GM19099 (cell line): Measurements from ENCODE around the gene FXYD5.

Experiments used
- POLR2A ChIP-seq: IDR thresholded peaks from 3 replicates; pipeline ENCODE4 v1.6.1; 2011; ENCODE audit warnings: low read depth; ENCODE audit not compliant: insufficient read length; ENCODE audit errors: extremely low read depth

The FXYD5 gene

DNA sequence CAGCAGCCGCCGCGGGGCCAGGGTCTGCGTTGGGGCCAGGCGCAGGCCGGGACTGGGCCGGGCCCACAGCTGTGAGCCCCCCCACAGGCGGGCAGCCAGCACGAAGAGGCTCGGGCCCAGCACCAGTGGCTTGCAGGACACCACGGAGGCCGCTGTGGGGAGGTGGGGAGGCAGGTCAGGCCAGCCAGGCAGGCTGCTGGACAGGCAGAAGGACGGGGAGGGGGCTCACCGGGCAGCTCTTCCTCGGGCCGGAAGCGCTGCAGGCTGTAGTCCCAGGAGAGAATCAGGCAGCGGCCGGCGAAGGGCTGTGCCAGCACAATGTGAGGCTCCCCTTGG lies 27.9 kb upstream of the FXYD5 start:
- no peak for TF ChIP-seq POLR2A

DNA sequence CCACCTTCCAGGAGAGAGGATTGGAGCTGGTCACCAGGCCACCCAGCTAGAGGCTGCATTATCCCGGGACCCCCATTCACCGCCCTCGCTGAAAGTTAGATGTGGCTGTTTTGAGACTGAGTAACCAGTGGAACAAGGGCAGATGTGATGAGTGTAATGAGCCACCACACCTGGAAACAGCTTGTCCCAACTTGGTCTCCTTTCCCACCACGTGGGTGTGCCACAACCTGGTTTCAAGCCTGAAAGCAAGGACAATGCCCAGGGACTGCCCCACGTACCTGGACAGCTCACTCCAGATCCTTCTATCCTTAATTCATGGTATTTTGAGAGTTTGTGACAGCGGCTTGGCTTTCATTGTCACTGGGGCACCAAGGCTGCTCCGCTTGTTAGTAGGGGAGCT lies 26.7 kb upstream of the FXYD5 start:
- TF ChIP-seq POLR2A: no peak

DNA sequence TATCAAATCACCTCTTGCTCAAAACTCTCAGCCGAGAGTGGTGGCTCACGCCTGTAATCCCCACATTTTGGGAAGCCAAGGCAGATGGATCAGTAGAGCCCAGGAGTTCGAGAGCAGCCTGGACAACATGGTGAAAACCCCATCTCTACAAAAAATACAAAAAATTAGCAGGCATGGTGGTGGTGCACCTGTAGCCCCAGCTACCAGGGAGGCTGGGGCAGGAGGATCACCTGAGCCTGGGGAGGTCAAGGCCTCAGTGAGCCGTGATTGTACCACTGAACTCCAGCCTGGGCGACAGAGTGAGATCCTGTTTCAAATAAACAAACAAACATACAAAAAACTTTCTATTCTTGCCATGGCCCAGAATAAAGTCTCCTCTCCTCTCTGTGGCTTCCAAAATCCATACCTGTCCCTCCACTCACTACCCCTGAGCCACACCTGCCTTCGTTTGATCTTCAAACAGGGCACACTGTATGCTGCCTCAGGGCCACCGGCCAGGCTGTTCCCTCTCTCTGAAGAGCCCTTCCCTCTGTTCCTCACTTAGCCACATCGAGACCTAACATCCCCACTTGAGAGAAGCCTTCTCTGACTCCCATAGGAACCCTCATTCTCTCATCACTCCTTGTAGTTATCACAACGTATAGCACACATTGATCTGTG lies 26.0 kb upstream of the FXYD5 start:
- TF ChIP-seq POLR2A: no peak

DNA sequence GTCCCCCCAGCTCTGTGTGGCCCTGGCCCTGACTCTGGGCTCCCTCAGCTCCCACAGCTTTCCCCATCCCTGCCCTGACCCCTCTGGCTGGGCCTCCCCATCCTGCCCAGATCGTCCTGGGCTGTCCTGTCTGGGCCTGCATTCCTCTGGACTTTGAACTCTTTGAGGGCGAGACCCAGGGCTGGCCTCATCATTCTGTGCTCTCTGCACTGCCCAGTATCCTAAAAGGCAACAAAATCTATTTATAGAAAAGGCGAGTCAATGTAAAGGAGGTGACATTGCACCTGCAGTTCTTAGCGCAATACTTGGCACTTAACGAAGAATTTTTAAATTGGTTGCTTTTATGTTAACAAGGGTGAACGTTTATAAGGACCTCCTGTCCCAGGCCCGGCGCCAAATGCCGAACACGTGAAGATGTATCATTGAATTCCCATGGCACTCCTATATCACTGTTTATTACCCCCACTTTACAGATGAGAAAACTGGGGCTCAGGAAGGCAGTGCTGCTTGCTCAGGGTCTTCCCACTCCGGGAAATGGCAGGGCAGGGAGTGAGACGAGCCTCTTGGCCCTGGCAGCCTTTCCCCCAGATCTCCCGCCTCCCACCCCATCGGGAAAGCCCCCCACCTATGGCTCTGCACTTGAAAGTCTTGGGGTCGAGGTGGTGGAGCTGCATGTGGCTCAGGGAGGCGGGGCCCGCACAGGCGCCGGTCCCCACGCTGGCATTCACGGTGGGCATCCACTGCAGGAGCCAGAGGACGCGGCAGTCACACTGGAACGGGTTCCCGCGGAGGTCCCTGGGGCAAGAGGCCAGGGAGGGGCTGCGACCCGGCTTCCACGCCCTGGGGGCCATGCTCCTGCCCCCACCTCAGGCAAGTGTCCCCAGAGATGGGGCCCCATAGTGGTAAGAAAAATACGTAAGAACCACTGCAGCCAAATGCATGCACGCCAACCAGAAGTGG lies 23.5 kb upstream of the FXYD5 start:
- TF ChIP-seq POLR2A: no peak

DNA sequence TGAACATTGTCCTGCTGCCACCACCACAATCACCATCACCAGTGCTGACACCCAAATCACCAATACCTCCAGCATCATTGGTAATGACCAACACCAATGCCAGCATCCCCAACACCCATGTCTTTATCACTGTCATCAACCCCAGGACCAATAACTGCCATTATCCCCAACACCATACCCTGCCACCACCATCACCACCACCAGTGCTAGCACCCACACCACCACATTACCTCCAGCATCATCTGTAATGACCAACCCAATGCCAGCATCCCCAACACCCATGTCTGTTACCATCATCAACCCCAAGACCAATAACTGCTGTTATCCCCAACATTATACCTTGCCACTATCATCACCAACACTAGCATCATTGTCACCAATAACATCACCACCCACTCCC lies 22.3 kb upstream of the FXYD5 start:
- TF ChIP-seq POLR2A: no peak

DNA sequence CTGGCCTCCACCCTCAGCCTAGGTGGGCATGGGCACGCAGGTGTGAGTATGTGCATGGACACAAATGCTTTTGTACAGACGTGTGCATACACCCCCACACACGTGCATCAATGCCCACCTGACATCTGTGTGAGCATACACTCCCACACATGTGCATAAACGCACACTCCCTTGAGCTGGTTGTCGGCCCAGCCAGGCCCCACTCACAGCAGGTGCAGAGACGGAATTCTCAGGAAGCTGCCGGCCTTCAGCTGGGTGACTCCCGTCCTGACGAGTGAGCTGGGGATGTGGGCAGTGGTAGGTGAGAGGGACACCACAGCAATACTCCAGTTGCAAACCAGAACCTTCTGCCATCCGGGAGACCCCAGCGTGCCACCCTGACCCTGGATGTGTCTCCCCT lies 20.7 kb upstream of the FXYD5 start:
- no peak for TF ChIP-seq POLR2A

DNA sequence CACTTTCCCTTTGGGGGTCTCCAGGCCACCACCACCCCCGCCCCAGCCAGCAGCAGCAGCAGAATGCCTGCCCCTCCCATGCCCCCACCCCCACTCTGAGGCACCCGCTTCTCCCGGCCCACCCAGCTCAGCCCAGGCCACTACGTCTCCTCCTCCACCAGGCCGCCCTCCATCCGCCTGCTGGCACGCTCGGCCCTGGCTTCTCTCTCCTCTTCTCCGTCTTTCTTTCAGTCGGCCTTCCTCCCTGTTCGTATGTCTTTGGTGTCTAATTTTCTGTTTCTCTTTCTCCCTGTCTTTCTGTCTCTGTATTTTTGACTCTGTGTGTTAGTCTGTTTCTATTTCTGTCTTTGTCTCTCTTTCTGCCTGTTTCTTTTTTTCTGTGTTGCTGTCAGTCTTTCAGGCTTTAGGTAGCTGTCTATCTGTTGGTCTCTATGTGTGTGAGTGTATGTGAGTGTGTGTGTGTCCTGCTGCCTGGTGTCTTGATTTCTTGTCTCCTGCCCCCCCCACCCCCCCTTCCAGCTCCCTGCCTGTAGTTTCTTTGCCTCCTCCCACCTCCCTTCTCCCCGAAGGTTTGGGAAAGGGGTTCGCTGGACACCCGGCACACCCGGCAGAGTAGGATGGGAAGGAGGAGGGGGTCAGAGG lies 19.8 kb upstream of the FXYD5 start, which contains the start of gene LGI4:
Gene LGI4, minus strand, starts transcription at position 459 of the 642 bp plus-strand sequence. Its CDS starts 379 bp downstream, at position 80.
- TF ChIP-seq POLR2A: no peak

DNA sequence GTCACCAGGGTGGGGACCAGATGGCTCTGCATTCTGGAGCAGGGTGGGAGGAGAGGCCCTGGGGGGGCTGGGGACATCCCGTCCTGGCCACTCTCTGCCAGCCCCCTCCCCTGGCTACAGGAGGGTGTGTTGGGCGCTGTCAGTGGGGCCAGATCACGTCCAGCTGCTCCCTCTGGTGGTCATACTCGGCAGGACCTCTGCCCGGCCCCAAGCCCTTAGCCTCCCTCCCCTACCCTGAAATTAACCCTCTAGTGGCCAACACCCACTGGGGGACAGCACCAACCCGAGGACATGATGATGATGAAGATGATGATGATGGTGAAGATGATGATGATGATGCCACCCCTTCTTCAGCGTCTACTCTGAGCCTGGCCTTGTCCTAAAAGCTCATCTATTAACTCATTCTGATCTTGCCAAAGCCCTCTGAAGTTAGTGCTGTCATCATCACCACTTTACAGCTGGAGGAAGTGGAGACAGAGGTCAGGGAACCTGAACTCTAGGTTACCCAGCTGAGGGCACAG lies 19.1 kb upstream of the FXYD5 start:
- TF ChIP-seq POLR2A: no peak

DNA sequence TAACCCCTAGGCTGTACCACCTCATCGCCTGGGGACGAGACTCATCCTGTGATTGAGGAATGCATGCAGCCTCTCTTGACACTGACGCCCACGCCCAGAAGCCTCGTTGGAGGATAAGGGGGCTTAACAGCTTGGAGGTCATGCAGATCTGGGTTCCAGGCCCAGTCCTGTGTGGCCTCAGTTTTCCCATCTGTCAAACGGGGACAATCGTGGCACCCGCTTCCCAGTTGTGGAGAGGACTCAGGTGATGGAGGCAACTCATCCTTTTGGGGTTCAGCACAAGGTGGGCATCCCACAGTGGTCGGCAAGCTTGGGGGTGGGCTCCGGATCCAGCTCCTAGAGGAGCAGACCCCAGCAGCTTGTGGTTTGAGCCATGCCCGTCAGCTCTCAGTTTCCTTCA lies 18.3 kb upstream of the FXYD5 start:
- no peak for TF ChIP-seq POLR2A

DNA sequence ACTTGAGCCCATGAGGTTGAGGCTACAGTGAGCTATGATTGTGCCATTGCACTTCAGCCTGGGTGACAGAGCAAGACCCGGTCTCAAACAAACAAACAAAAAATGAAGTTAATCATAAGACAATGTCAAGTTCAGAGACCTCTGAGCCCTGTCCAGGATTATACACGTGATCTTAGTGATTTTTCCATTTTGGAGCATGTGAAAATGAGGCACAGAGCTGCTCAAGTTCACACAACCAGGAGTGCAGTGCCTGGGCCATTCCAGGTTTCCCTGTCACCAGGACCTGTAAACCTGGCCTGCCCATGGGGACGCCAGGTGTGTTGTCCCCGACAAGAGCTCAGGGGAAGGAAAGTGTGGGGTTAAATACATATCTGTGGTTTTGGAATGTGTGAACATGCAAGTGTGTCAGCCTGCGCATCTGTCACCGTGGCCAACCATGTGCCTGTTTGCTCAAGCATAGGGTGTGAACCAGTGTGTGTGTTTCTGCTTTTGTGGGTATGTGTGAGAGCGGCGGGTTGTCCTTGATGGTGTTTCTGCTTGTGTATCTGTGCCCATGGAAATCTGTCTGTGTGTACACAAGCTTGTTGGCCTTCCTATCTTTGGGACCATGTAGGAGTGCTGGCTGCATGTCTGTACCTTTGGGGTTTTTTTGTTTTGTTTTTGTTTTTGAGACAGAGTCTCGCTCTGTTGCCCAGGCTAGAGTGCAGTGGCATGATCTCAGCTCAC lies 17.4 kb upstream of the FXYD5 start:
- TF ChIP-seq POLR2A: no peak

DNA sequence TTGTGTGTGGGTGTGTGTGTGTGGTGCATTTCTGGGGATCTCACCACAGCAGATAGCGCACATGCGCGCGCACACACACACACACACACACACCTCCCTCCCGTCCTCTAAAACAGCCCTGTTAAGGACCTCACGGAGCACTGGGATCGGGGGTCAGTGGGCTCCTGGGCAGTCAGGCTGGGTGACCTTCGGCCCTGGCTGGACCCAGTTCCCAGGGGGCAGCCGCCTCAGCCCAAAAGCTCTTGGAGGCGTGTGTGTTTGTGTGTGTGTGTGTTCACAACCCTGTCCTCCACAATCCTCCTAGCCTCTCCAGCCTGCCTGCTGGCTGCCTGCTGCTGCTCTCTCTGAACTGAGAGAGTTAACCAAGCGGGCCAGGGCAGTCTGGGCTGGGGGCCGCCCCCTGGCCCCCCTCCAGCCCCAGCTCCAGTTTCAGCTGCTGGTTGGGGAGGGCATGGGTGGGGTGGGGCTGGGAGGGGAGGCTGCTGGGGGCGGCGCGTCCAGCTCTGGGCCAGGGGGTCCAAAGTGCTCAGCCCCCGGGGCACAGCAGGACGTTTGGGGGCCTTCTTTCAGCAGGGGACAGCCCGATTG lies 16.1 kb upstream of the FXYD5 start, which contains the start of gene FXYD1:
Gene FXYD1, plus strand, starts transcription at position 520 of the 588 bp plus-strand sequence. CDS start 1,256 bp downstream, outside the sequence.
- no peak for TF ChIP-seq POLR2A

DNA sequence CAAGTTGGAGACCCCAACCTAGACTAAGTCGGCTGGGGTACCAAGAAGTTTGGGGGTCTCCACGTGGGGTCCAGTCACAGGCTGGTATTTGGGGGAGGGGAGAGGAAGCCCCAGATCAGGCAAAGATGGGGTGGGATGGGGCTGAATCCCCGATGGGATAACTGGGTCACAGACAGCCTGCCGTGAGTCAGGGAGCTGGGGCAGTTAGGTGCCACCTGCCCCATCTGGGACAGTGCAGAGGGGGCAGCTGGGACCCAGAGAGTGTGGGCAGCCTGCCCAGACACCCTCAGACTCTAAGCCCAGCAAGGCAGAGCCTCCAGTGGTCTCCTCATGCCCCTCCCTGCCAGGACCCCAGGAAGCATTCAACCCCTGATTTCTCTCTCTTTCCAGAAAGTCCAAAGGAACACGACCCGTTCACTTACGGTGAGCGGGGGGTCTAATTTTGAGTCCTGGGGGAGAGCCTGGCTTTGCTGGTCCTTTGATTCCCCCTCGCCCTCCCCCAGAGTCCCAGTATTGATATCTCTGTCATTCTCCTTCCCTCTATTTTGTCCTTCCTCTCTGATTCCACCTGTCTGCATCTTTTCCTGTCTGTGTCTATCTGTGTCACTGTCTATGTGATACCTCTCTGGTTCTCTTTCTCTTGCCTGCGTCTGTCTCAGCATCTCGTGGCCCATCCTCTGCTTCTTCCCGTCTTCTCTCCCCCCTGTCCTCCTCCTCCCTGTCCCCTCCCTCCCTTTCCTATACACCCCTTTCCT lies 14.2 kb upstream of the FXYD5 start:
- no peak for TF ChIP-seq POLR2A

DNA sequence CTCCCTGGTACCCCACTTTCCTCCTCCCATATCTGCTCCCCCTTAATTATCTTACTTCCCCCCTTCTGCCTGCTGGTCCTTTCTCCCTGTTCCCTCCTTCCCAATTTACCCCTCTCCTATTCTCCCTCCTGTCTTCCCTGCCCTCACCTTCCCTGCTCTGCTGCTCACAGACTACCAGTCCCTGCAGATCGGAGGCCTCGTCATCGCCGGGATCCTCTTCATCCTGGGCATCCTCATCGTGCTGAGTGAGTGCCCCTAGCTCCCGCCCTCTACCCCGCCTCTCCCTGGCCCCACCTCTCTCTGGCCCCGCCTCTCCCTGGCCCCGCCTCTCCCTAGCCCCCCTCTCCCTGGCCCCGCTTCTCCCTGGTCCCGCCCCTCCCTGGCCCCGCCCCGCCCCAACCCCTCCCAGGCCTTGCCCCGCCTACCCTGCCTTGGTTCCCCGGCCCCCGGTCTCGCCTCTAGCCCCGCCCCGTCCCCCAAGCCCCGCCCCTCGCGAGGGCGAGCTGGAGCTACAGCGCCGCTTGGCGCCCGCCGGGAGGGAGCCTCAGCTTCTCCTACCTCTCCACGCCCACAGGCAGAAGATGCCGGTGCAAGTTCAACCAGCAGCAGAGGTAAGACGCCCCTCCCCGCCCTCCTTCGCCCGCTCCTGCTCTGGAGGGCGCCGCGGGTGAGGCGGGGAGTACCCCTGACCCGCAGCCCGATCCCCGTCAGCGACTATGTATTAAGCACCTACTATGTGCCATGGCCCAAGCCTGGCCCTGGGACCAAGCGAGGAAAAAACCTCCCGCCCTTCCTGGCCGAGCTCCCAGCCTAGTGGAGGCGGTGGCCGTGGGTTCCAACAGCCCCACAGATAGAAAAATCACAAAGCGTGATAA lies 13.3 kb upstream of the FXYD5 start:
- TF ChIP-seq POLR2A: no peak
